ENCODE results near the gene GJC3. TPM values are rescaled to one million over a fixed set of nuclear protein-coding genes. Genes with fewer than 3 reads are reported as not detected.

GJC3 gene
- total and polyA plus RNA-seq, 2 of the 13 experiments (the other 11 are each of a cell fraction or from before 2014, with no cell fraction given), result 0.75 to 1.4 TPM

DNA sequence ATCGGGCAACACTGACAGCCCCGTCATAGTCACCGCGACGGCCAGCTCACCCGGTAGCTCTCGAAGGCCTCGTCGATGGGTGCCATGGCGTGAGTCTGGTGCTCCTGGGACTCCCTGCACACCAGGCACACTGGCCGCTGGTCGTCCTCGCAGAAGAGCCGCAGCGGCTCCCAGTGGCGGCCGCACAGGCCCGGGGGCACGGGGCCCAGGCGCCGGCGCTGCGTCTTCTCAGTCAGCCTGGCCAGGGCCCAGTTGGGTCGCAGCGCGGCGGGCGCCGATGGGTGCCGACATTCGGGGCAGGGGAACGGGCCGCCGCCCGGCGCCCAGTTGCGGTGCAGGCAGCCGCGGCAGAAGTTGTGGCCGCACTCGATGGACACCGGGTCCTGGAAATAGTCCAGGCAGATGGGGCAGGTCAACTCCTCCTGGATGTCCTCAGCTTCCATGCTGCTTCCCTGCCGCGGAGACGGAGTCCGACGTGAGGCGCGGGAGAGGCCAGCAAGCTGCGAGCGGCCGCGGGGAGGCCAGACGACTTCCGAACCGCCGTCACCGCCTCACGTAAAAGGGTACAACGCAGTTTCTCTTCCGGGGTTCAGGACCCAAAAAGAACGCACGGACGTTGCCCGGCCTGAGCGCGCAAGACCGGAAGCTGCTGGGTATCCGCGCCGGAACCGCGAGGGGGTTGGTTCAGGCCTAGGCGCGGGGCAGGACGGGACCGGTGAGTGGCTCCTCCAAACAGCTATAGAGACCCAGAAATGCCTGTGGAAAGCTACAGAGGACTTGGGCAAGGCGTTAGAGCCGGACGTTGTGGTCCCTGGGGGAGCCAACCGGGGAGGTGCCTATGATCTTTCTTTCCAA is 10.2 kb downstream of the GJC3 start, which contains the start of gene TRIM4 (continued):
- TF ChIP-seq, protein P1, sequence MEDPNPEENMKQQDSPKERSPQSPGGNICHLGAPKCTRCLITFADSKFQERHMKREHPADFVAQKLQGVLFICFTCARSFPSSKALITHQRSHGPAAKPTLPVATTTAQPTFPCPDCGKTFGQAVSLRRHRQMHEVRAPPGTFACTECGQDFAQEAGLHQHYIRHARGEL (CRISPR knock-in tag; IDR thresholded peaks at IDR 0.05), result 0 out of 2 replicates have a peak, but pooled peaks have one; percentile 59
- TF ChIP-seq ZNF468 (CRISPR knock-in tag; IDR thresholded peaks at IDR 0.05) (no peak), ETV5 (CRISPR knock-in tag; IDR thresholded peaks at IDR 0.05; ENCODE audit: borderline replicate concordance) (peak; percentile 81), KDM3A (CRISPR knock-in tag; IDR thresholded peaks at IDR 0.05; ENCODE audit: low read depth) (peak; percentile 68; the same call in 1 of the 2 replicates), KDM1A (CRISPR knock-in tag; IDR thresholded peaks at IDR 0.05) (no peak), ZNF263 (CRISPR knock-in tag; IDR thresholded peaks at IDR 0.05) (peak; percentile 62; the same call in 1 of the 2 replicates), RAD21 (CRISPR knock-in tag; IDR thresholded peaks at IDR 0.05) (peak; percentile 67), U2AF1 (optimal IDR thresholded peaks at IDR 0.05; ENCODE audit: low read depth, low read length) (no peak), RBM22 (optimal IDR thresholded peaks at IDR 0.05; ENCODE audit: low read length) (no peak), ASH2L (IDR thresholded peaks at IDR 0.05; ENCODE audit: insufficient read length, low read depth, low read length) (peak; percentile 88), ZBTB38 (CRISPR knock-in tag; IDR thresholded peaks at IDR 0.05) (peak; percentile 68), ZNF180 (CRISPR knock-in tag; IDR thresholded peaks at IDR 0.05; ENCODE audit: borderline replicate concordance, low read depth) (no peak), ZNF780A (CRISPR knock-in tag; IDR thresholded peaks at IDR 0.05) (no peak), MEIS1 (CRISPR knock-in tag; IDR thresholded peaks at IDR 0.05; ENCODE audit: borderline replicate concordance) (no peak), RFXANK (CRISPR knock-in tag; IDR thresholded peaks at IDR 0.05) (no peak), ADNP (CRISPR knock-in tag; IDR thresholded peaks at IDR 0.05) (no peak), GATAD1 (CRISPR knock-in tag; IDR thresholded peaks at IDR 0.05) (peak; percentile 95), ZNF556 (CRISPR knock-in tag; IDR thresholded peaks at IDR 0.05; ENCODE audit: borderline replicate concordance) (no peak; the same call in 1 of the 2 replicates), ZNF24 (IDR thresholded peaks at IDR 0.05) (no peak), SP5 (CRISPR knock-in tag; IDR thresholded peaks at IDR 0.05; ENCODE audit: borderline replicate concordance, low read depth) (no peak), MAZ (IDR thresholded peaks at IDR 0.05; ENCODE audit: borderline replicate concordance, low read depth, low read length) (0 out of 2 replicates have a peak, but pooled peaks have one; percentile 33), MAZ (CRISPR knock-in tag; IDR thresholded peaks at IDR 0.05; ENCODE audit: low read depth) (peak; percentile 83; the same call in 1 of the 2 replicates), ZNF12 (CRISPR knock-in tag; IDR thresholded peaks at IDR 0.05) (no peak)
- TF ChIP-seq, protein P2, sequence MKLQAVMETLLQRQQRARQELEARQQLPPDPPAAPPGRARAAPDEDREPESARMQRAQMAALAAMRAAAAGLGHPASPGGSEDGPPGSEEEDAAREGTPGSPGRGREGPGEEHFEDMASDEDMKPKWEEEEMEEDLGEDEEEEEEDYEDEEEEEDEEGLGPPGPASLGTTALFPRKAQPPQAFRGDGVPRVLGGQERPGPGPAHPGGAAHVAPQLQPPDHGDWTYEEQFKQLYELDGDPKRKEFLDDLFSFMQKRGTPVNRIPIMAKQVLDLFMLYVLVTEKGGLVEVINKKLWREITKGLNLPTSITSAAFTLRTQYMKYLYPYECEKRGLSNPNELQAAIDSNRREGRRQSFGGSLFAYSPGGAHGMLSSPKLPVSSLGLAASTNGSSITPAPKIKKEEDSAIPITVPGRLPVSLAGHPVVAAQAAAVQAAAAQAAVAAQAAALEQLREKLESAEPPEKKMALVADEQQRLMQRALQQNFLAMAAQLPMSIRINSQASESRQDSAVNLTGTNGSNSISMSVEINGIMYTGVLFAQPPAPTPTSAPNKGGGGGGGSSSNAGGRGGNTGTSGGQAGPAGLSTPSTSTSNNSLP (IDR thresholded peaks at IDR 0.05; ENCODE audit: low read depth, low read length), result no peak
- TF ChIP-seq, protein P3, sequence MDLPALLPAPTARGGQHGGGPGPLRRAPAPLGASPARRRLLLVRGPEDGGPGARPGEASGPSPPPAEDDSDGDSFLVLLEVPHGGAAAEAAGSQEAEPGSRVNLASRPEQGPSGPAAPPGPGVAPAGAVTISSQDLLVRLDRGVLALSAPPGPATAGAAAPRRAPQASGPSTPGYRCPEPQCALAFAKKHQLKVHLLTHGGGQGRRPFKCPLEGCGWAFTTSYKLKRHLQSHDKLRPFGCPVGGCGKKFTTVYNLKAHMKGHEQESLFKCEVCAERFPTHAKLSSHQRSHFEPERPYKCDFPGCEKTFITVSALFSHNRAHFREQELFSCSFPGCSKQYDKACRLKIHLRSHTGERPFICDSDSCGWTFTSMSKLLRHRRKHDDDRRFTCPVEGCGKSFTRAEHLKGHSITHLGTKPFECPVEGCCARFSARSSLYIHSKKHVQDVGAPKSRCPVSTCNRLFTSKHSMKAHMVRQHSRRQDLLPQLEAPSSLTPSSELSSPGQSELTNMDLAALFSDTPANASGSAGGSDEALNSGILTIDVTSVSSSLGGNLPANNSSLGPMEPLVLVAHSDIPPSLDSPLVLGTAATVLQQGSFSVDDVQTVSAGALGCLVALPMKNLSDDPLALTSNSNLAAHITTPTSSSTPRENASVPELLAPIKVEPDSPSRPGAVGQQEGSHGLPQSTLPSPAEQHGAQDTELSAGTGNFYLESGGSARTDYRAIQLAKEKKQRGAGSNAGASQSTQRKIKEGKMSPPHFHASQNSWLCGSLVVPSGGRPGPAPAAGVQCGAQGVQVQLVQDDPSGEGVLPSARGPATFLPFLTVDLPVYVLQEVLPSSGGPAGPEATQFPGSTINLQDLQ (CRISPR knock-in tag; IDR thresholded peaks at IDR 0.05), result no peak

Measured in HepG2 (cell line).